Endometrium (tissue), 2 donors: Measurements from ENCODE around the gene IGSF9B.

ENCODE experiments used
- FAIRE-seq: peaks from 2 replicates; lab custom pipeline; 2012; peaks lifted over from hg19 to GRCh38; lab: Jason Lieb, UNC
- donor health status: control.
- donor health status: control.

The IGSF9B gene

DNA sequence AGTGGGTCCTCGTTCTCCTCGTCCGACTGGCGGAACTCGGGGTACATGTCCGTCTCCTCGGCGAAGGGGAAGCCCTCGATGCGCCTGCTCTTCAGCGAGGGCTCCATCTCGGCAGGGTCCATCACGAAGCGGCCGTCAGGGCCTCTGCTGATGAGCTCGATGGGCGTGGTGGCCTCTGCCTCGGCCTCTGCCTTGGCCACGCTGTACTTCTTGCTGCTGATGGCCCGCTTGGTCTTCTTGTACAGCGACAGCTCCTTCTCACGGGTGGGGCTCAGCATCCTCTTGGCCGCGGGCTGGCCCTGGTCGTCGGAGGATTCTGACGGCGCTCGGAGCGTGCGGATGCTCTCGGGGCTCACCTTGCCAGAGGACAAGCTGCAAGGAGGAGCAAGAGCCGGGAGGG lies 35.7 kb downstream of the IGSF9B start:
- no peak for FAIRE-seq

GRCh38 chr11:133920109-133920990 lies 36.4 kb downstream of the IGSF9B start:
- no peak for FAIRE-seq

DNA sequence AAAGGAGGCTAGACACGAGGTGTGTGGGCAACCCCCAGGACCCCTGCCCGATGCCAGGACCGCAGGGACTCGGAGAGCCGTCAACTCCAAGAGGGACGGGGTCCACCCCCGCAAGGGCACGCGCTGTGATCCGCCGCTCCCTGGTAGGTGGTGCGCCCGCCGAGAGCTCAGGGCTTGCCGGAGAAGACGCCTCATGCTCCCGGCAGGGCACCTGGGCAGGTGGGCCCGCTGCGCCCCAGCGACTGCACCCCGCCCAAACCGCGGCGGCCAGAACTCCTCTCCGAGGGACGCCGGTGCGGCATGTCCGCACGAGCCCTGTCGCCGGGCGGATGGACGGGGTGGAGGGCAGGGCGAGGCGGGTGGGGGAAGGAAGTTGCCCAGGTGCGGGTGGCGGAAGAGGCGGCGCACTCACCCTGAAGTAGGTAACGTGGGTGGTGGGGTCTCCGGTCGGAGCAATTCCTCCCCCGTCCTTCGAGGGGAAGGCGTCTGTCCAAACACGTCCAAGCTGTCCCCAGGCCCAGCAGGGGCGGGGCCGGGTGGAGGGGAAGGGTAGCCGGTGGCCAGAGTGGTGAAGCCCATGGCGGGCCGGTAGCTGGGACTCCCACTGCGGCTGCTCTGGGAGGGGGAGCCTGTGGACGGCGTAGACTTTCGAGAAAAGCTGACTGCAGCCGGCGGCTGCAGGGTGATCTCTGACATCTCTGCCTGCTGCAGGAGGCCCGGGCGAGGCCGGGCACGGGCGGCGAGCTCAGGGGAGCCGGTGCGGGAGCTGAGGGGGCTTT lies 37.2 kb downstream of the IGSF9B start:
- no peak for FAIRE-seq

DNA sequence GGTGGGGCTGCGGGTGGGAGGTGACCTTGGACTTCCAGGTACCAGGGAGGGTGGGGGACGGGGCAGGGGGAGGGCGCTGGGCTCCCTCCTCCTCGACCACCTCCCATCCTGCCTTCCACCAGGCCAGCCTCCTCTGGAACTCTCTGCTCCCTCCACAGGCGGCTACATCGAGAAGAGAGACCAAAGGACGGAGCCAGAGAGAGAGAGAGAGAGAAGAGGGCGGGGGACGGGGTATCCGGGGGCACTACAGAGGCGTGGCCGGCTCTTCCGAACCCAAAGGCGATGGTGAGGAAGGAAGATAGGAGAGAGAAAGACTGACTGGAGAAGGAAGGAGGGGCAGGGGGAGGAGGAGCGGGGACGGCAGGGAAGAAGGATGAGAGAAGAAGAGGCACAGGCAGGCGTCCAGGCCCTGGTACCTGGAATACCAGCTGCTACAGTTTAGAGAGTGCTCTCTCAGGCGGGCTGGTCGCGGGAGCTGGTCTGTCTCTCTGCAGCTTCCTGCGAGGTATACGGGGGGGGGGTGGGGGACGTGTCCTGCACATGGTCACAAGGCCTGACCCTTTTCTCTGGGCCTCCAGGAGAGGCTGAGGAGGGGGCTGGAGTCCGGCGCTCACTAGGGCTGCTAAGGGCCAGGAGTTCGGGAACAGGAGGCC lies 38.0 kb downstream of the IGSF9B start:
- FAIRE-seq: no peak

- no peak for FAIRE-seq
These were observed 38.7 kb downstream of the IGSF9B start for GRCh38 chr11:133917921-133918607.

- no peak for FAIRE-seq
These were observed 39.9 kb downstream of the IGSF9B start for GRCh38 chr11:133916784-133917440.

DNA sequence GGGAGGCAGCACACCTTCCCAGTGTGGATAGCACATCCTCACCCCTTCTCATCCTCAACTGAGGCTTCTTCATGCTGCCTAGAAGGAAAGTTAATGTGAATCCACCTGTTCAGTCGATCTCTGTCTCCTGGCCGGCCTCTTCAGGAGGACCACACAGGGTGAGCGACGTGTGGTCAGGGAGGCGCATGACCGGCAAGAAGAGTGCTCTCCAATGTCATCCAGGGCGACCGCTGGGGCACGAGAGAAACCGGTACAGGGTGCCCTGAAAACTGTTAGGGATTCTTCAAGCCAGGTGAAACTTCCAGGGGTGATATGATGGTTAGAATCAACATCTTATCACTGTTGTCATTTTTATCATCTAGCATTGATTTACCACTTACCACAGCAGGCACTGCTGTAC lies 43.0 kb downstream of the IGSF9B start:
- FAIRE-seq: no peak

- FAIRE-seq: no peak
These were observed 45.6 kb downstream of the IGSF9B start for GRCh38 chr11:133911171-133911570.

DNA sequence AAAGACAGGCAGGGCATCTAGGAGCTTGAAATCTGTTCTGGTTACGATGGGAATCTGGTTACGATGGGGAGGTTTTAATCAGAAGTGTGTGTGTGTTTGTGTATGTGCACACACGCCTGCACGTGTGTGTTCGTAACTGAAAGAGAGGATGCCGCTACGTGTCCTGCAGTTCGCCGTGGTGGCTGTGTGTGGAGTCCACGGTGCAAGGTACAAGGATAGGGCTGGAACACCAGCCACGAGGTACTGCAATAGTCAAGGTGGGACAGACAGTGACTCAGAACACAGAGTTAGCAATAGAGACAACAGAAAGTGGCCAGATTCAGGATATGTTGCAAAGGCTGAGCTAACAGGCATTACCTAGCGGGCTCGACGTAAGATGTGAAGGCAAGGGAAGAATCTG lies 46.7 kb downstream of the IGSF9B start:
- no peak for FAIRE-seq

- no peak for FAIRE-seq
These were observed 47.9 kb downstream of the IGSF9B start for GRCh38 chr11:133908827-133909226.

DNA sequence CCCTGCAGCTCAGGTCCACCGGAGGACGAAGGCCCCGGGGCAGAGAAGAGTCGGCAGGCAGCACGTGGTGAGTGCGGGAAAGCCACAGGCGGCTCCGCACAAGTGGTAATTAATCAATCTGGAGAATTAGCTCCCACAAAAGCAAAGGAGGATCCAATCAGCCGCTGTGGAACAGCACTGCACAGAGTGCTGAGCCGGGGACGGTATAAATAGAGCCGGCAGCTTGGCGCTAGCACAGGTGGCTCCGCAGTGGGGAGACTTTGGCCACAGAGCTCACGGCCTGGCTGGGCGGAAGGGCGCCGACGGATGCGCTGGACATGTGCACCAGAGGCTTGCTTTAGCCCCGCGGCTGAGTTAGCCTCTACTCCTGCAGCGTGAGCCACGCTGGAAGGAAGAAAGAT lies 48.9 kb downstream of the IGSF9B start:
- FAIRE-seq: no peak

GRCh38 chr11:133907216-133907615 lies 49.6 kb downstream of the IGSF9B start:
- no peak for FAIRE-seq

GRCh38 chr11:133906746-133907145 lies 50.0 kb downstream of the IGSF9B start:
- FAIRE-seq: no peak

DNA sequence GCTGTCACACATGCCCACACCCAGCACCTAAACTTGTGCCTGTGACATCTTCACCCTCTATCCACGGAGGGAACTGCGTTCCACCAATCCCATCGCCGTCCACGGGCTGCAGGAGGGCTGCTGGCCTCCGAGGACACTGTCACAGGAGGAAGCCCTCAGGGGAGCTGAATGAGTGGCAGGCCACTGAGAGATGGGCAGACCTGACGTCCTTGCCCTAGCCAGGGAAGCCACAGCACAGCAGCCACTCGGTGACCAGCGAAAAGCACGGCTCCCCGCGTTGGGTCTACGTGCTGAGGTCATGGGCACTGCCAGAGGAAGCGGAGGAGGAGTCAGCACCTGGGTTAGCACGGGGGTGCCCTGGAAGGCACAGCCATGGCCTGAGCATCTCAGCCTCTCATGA lies 50.5 kb downstream of the IGSF9B start:
- no peak for FAIRE-seq

DNA sequence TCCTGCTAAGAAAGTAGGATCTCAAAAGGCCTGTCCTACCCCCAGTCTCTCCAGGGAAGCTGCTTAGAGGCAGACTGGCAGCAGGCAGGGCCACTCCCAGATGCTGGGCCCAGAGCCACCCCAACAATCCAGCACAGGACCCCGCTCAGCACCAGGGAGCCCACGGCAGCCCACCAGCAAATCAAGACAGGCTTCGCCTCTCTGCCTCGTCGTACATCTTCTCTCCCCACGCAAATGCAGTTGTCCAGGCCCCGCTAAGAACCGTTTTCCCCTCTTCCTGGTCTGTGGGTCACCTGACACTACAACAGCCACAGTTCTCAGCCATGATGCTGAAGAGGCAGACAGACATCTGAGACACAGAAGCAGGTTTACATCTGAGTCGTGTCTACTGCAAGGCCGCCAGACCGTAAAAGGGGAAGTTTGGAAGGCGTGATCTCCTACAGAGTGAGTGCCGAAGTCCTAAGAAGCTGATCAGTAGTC lies 51.1 kb downstream of the IGSF9B start:
- FAIRE-seq: no peak

DNA sequence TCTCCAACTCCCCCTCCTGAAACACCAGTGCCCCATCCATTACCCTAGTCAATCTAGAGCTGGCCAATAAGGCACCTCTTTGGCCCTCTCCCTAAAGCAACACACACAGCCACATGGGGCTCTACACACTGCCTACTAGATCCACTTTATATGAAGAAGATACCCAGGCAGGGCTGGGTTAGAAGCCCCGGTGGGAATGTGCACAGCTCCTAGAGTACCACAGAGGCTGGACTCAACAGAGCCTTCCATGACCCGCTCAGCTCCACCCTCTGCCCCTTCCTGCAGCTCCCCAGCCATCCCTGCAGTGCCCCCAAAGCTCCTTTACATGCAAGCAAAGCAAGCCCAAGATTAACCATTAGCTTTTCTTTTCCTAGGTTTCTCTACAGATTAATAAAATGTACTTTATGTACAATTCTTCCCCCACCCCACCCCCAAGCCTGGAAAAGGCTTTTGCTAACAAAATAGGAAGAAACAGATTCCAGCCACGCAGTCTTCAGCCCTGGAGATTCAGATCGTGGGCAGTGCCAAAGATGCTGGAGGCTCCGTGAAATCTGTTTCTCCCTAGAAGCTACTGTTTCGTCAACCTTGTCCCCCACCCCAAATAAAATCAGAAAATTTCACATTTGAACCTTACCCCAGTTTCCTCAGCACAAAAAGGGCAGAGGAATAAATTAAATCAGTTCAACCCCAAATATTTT lies 51.8 kb downstream of the IGSF9B start:
- FAIRE-seq: no peak

DNA sequence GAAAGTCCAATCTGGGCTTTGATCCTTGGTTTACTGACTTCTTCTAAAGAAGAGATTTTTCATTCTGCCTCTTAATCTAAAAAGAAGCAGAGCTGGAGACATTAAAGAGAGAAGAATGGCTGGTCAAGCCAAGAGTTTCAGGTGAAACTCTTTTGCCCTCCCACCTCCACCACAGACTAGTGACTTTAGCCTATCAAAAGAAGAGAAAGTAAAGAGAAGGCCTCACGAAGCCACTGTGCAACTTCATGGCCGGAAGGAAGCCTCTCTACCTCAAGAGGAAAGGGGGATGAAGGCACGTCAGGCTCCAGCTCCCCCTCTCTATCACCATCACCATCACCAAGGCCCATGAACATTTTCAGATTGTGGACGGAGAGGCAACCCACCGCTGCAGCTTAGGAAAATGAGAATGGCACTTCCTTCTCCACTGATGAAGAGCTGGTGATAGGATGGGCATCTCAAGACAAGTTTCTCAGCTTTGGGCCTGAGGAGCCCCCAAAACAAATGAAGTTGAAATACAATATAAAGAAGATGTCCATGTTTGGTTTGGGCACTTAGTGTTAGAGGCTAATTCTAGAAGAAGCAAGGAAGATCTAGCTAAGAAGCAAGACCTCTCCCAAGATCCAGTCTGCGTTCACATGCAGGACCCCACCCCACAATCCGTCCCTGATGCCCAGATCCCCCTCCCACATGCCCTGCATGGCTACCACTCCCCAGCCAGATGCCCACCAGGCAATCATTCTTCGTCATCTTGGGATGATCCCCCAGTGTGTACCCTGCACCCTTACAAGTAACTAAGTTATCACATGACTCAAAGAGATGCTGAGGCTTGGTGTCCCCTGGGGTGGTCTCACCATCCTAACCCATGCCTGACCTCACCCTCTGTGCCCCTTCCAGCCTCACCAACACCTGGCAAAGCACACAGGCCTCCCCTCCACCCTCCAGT lies 52.6 kb downstream of the IGSF9B start:
- FAIRE-seq: no peak

DNA sequence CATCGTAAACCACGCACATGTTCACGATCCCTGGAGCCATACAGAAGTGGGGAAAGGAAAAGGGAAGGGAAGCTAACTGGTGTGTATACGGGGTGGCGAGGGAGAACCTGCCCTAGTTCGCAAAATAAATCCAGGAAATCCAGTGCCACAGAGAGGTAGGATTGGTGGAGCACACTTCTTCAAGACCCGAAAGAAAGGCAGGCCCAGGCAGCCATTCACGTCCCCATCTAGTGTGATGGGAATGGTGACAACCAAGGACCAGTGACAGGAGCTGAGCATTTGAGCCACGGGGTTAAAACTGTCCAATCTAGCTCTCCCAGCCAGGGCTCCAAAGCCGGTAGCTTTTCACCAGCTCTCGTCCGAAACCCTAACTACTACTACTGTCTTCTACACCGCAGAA lies 53.7 kb downstream of the IGSF9B start:
- no peak for FAIRE-seq

DNA sequence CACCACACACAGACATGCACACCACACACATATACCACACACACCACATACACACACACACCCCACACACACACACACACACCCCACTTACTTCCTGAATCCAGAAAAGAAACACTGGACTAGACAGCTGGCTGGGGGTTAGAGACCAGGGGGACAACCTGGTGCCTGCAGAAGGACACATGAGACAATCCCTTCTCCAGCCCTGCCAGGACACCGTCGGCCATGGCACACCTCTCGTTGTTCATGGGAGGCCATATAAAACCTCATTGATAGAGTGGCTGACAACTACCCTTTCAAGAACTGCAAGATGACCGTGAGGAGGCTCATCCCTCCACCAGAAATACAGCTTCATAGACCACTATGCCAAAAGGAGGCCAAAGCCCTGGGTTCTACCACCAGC lies 54.3 kb downstream of the IGSF9B start:
- FAIRE-seq: no peak

- no peak for FAIRE-seq
These were observed 54.8 kb downstream of the IGSF9B start for GRCh38 chr11:133901999-133902398.
